Measurements from ENCODE around the gene APH1B.

The APH1B gene

GRCh38 chr15:63238171-63238570 is 39.2 kb upstream of the APH1B start:
- Histone ChIP-seq H3K9me3 (ENCODE audit: control insufficient read depth in 5 of 5, low read length in 5 of 5) (no peaks in the 10 kb centered on the region), H3K4me3 (ENCODE audit: low read depth in 1 of 5, low read length in 5 of 5) (no peak overlapping the region), H3K4me1 (ENCODE audit: control insufficient read depth in 5 of 5, insufficient read depth in 5 of 5, low read length in 5 of 5) (peaks cover 9 to 43% (median 28%) of the 10 kb centered on the region in 5 donors), H3K27me3 (ENCODE audit: control insufficient read depth in 5 of 5, insufficient read depth in 4 of 5, low read length in 5 of 5) (no peaks in the 10 kb centered on the region), H3K36me3 (ENCODE audit: control insufficient read depth in 5 of 5, insufficient read depth in 5 of 5, low read length in 5 of 5) (no peaks in the 10 kb centered on the region), H3K9ac (ENCODE audit: low read length in 5 of 5) (no peak overlapping the region), H3K27ac (ENCODE audit: low read depth, low read length) (no peak overlapping the region)

DNA sequence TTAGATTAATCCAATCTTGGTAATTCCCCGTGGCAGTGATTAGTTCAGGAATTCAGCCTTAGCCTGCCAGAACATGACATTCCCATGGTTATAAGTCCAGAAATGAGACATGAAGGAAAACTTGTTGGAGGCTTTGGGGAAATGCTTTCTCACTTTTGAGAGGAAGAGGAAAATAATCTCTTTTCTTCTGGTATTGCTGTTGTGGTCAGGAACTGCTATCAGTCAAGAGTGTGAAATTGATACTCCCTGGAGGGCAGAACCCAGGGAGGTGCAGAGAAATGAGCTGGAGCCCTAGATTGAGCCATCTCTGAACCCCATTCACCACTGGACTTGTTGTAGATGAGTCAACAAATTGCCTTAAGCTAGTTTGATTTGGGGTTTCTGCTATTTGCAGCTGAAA is 38.6 kb upstream of the APH1B start:
- Histone ChIP-seq H3K9ac (ENCODE audit: low read length in 5 of 5) (peak overlapping the region in 1 of 5 donors; percentile 37), H3K27ac (ENCODE audit: low read depth, low read length) (no peak overlapping the region), H3K27me3 (ENCODE audit: control insufficient read depth in 5 of 5, insufficient read depth in 4 of 5, low read length in 5 of 5) (no peaks in the 10 kb centered on the region), H3K36me3 (ENCODE audit: control insufficient read depth in 5 of 5, insufficient read depth in 5 of 5, low read length in 5 of 5) (no peaks in the 10 kb centered on the region), H3K4me3 (ENCODE audit: low read depth in 1 of 5, low read length in 5 of 5) (no peak overlapping the region), H3K9me3 (ENCODE audit: control insufficient read depth in 5 of 5, low read length in 5 of 5) (peaks cover 0 to 2% (median 0%) of the 10 kb centered on the region in 5 donors), H3K4me1 (ENCODE audit: control insufficient read depth in 5 of 5, insufficient read depth in 5 of 5, low read length in 5 of 5) (peaks cover 8 to 42% (median 28%) of the 10 kb centered on the region in 5 donors)

GRCh38 chr15:63240109-63240508 is 37.3 kb upstream of the APH1B start:
- Histone ChIP-seq H3K27ac (ENCODE audit: low read depth, low read length) (no peak overlapping the region), H3K36me3 (ENCODE audit: control insufficient read depth in 5 of 5, insufficient read depth in 5 of 5, low read length in 5 of 5) (no peaks in the 10 kb centered on the region), H3K27me3 (ENCODE audit: control insufficient read depth in 5 of 5, insufficient read depth in 4 of 5, low read length in 5 of 5) (no peaks in the 10 kb centered on the region), H3K4me1 (ENCODE audit: control insufficient read depth in 5 of 5, insufficient read depth in 5 of 5, low read length in 5 of 5) (peaks cover 3 to 43% (median 26%) of the 10 kb centered on the region in 5 donors), H3K4me3 (ENCODE audit: low read depth in 1 of 5, low read length in 5 of 5) (no peak overlapping the region), H3K9ac (ENCODE audit: low read length in 5 of 5) (no peak overlapping the region), H3K9me3 (ENCODE audit: control insufficient read depth in 5 of 5, low read length in 5 of 5) (peaks cover 0 to 5% (median 0%) of the 10 kb centered on the region in 5 donors)

DNA sequence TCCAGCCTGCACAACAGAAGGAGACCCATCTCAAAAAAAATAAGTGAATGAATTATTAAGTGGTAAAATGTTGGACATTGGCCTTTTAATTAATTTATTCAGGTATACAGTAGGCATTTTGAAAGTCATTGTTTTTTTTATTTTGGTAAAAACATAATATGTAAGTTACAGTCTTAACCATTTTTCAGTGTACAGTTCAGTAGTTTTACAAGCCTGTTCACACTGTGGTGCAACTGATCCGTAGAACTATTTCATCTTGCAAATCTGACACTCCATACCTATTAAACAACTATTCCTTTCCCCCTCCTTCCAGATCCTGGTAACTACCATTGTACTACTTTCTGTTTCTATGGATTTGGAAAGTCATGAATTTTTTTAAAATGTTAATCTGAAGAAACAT is 36.1 kb upstream of the APH1B start:
- H3K4me3 ChIP-seq (ENCODE audit: low read depth in 1 of 5, low read length in 5 of 5) = no peak overlapping the region
- H3K27me3 ChIP-seq (ENCODE audit: control insufficient read depth in 5 of 5, insufficient read depth in 4 of 5, low read length in 5 of 5) = no peaks in the 10 kb centered on the region
- H3K36me3 ChIP-seq (ENCODE audit: control insufficient read depth in 5 of 5, insufficient read depth in 5 of 5, low read length in 5 of 5) = peaks cover 0 to under 1% (median 0%) of the 10 kb centered on the region in 5 donors
- peaks cover 0 to 5% (median 0%) of the 10 kb centered on the region in 5 donors for H3K9me3 ChIP-seq (ENCODE audit: control insufficient read depth in 5 of 5, low read length in 5 of 5)
- no peak overlapping the region for H3K27ac ChIP-seq (ENCODE audit: low read depth, low read length)
- peaks cover 3 to 51% (median 30%) of the 10 kb centered on the region in 5 donors for H3K4me1 ChIP-seq (ENCODE audit: control insufficient read depth in 5 of 5, insufficient read depth in 5 of 5, low read length in 5 of 5)
- H3K9ac ChIP-seq (ENCODE audit: low read length in 5 of 5) = no peak overlapping the region

- Histone ChIP-seq H3K9ac (ENCODE audit: low read length in 5 of 5) (no peak overlapping the region), H3K9me3 (ENCODE audit: control insufficient read depth in 5 of 5, low read length in 5 of 5) (peaks cover 0 to 5% (median 0%) of the 10 kb centered on the region in 5 donors), H3K27ac (ENCODE audit: low read depth, low read length) (peak overlapping the region; percentile 53), H3K4me1 (ENCODE audit: control insufficient read depth in 5 of 5, insufficient read depth in 5 of 5, low read length in 5 of 5) (peaks cover 3 to 66% (median 43%) of the 10 kb centered on the region in 5 donors), H3K36me3 (ENCODE audit: control insufficient read depth in 5 of 5, insufficient read depth in 5 of 5, low read length in 5 of 5) (peaks cover 0 to 3% (median 0%) of the 10 kb centered on the region in 5 donors), H3K4me3 (ENCODE audit: low read depth in 1 of 5, low read length in 5 of 5) (no peak overlapping the region), H3K27me3 (ENCODE audit: control insufficient read depth in 5 of 5, insufficient read depth in 4 of 5, low read length in 5 of 5) (no peaks in the 10 kb centered on the region)
Observed at GRCh38 chr15:63243101-63243500, 34.3 kb upstream of the APH1B start.

GRCh38 chr15:63243776-63244175 is 33.6 kb upstream of the APH1B start:
- Histone ChIP-seq H3K27me3 (ENCODE audit: control insufficient read depth in 5 of 5, insufficient read depth in 4 of 5, low read length in 5 of 5) (no peaks in the 10 kb centered on the region), H3K9me3 (ENCODE audit: control insufficient read depth in 5 of 5, low read length in 5 of 5) (peaks cover 0 to 5% (median 0%) of the 10 kb centered on the region in 5 donors), H3K9ac (ENCODE audit: low read length in 5 of 5) (no peak overlapping the region), H3K4me1 (ENCODE audit: control insufficient read depth in 5 of 5, insufficient read depth in 5 of 5, low read length in 5 of 5) (peaks cover 2 to 59% (median 41%) of the 10 kb centered on the region in 5 donors), H3K36me3 (ENCODE audit: control insufficient read depth in 5 of 5, insufficient read depth in 5 of 5, low read length in 5 of 5) (peaks cover 0 to 3% (median 0%) of the 10 kb centered on the region in 5 donors), H3K27ac (ENCODE audit: low read depth, low read length) (peak overlapping the region; percentile 53), H3K4me3 (ENCODE audit: low read depth in 1 of 5, low read length in 5 of 5) (no peak overlapping the region)

GRCh38 chr15:63244399-63244798 is 33.0 kb upstream of the APH1B start:
- H3K9ac ChIP-seq (ENCODE audit: low read length in 5 of 5) = no peak overlapping the region
- no peaks in the 10 kb centered on the region for H3K27me3 ChIP-seq (ENCODE audit: control insufficient read depth in 5 of 5, insufficient read depth in 4 of 5, low read length in 5 of 5)
- peak overlapping the region; percentile 53 for H3K27ac ChIP-seq (ENCODE audit: low read depth, low read length)
- H3K36me3 ChIP-seq (ENCODE audit: control insufficient read depth in 5 of 5, insufficient read depth in 5 of 5, low read length in 5 of 5) = peaks cover 0 to 3% (median 1%) of the 10 kb centered on the region in 5 donors
- no peak overlapping the region for H3K4me3 ChIP-seq (ENCODE audit: low read depth in 1 of 5, low read length in 5 of 5)
- peaks cover 0 to 5% (median 0%) of the 10 kb centered on the region in 5 donors for H3K9me3 ChIP-seq (ENCODE audit: control insufficient read depth in 5 of 5, low read length in 5 of 5)
- peaks cover 0 to 55% (median 37%) of the 10 kb centered on the region in 5 donors for H3K4me1 ChIP-seq (ENCODE audit: control insufficient read depth in 5 of 5, insufficient read depth in 5 of 5, low read length in 5 of 5)

DNA sequence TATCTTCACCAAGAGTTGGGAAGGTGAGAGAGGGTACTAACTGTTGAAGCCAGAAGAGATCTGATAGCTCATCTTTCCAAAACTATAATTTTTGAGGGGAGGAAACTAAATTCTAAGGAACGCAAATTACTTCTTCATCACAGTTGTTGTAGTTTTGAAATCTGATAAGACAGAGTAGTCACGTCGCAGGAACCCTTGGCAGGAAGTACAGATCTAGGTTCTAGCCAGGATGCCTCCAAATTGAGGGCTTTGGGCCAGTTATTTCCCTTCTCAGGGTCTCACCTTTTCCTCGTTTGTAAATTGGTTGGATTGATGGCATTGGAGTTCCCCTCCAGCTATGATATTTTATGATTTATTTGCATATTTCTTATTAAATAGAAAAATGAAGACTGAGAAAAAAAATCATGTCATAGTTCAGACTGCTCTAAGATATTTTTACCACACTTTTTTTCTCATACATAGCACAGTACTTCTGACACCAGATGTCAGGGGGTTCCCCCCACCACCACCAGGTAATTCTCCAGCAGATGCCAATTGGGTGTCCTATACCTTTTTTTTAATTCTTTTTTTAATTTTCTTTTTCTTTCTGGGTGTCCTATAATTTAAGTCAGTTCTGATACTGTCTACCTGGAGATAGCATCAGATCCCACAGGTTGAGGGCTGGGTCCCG is 32.3 kb upstream of the APH1B start:
- peaks cover 0 to 4% (median 3%) of the 10 kb centered on the region in 5 donors for H3K36me3 ChIP-seq (ENCODE audit: control insufficient read depth in 5 of 5, insufficient read depth in 5 of 5, low read length in 5 of 5)
- H3K27ac ChIP-seq (ENCODE audit: low read depth, low read length) = peak overlapping the region; percentile 53
- no peak overlapping the region for H3K4me3 ChIP-seq (ENCODE audit: low read depth in 1 of 5, low read length in 5 of 5)
- H3K9ac ChIP-seq (ENCODE audit: low read length in 5 of 5) = no peak overlapping the region
- H3K9me3 ChIP-seq (ENCODE audit: control insufficient read depth in 5 of 5, low read length in 5 of 5) = peaks cover 0 to 5% (median 0%) of the 10 kb centered on the region in 5 donors
- H3K4me1 ChIP-seq (ENCODE audit: control insufficient read depth in 5 of 5, insufficient read depth in 5 of 5, low read length in 5 of 5) = peaks cover 0 to 49% (median 35%) of the 10 kb centered on the region in 5 donors
- no peaks in the 10 kb centered on the region for H3K27me3 ChIP-seq (ENCODE audit: control insufficient read depth in 5 of 5, insufficient read depth in 4 of 5, low read length in 5 of 5)

DNA sequence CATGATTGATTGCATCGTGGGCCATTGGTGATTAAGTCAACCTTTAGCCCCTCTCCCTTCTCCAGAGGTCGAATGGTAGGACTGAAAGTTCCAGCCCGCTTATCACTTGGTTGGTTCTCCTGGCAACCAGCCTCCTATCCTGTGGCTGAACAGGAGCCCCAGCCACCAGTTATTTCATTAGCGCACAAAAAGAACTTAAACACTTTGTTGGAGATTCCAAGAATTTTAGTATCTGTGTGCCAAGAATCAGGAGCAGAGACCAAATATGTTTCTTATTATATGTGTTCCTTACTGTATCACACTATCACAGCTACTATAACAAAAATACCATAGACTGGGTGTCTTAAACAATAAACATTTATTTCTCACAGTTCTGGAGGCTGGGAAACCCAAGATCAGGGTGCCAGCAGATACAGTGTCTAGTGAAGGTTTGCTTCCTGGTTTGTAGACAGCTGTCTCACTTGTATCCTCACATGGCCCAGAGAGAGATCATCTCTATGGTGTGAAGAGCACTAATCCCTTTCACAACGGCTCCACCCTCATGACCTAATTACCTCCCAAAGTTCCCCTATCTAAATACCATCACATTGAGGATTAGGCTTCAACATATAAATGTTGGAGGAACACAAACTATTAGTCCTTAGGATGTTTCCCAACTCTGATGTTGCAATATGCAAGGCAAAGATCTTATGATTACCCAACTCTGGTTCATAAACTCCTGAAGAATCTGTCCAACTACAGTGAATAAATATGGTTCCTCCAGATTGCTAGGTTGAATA is 30.5 kb upstream of the APH1B start:
- Histone ChIP-seq H3K27ac (ENCODE audit: low read depth, low read length) (peak overlapping the region; percentile 86), H3K4me1 (ENCODE audit: control insufficient read depth in 5 of 5, insufficient read depth in 5 of 5, low read length in 5 of 5) (peaks cover 0 to 49% (median 35%) of the 10 kb centered on the region in 5 donors), H3K9ac (ENCODE audit: low read length in 5 of 5) (peak overlapping the region in 1 of 5 donors; percentile 18)

More for the DNA sequence above, 30.5 kb upstream of the APH1B start:
- peak overlapping the region in 1 of 5 donors; percentile 28 for H3K4me3 ChIP-seq (ENCODE audit: low read depth in 1 of 5, low read length in 5 of 5)
- H3K36me3 ChIP-seq (ENCODE audit: control insufficient read depth in 5 of 5, insufficient read depth in 5 of 5, low read length in 5 of 5) = peaks cover 3 to 17% (median 8%) of the 10 kb centered on the region in 5 donors
- peaks cover 0 to 5% (median 0%) of the 10 kb centered on the region in 5 donors for H3K9me3 ChIP-seq (ENCODE audit: control insufficient read depth in 5 of 5, low read length in 5 of 5)
- H3K27me3 ChIP-seq (ENCODE audit: control insufficient read depth in 5 of 5, insufficient read depth in 4 of 5, low read length in 5 of 5) = no peaks in the 10 kb centered on the region
